Stimulated activated CD8-positive, alpha-beta memory T cell treated with anti-CD3 and anti-CD28 coated beads, Interleukin-7, amount 100 ng/mL, for 1 hour (primary cell): Measurements from ENCODE around the gene HLA-A.

Experiments used
- DNase-seq, 2 donors: peaks; one replicate each; pipeline ENCODE4 v3.0.0-alpha.2; 2020; ENCODE audit warnings: low read depth in 2 of 2

HLA-A gene

GRCh38 chr6:29935273-29935955 lies 6.9 kb upstream of the HLA-A start:
- no peak for DNase-seq

- DNase-seq = no peak
Measured at GRCh38 chr6:29938746-29939508, 3.4 kb upstream of the HLA-A start.

GRCh38 chr6:29941016-29941415 lies 1.3 kb upstream of the HLA-A start:
- DNase-seq = no peak

GRCh38 chr6:29941471-29941870 lies 861 bp upstream of the HLA-A start:
- no peak for DNase-seq

GRCh38 chr6:29941916-29942274 lies 437 bp upstream of the HLA-A start:
- no peak for DNase-seq

GRCh38 chr6:29943053-29943966 lies 978 bp downstream of the HLA-A start:
- DNase-seq = no peak

- DNase-seq = no peak
Measured at GRCh38 chr6:29945281-29945820, 3.0 kb downstream of the HLA-A start.

GRCh38 chr6:29946223-29947076 lies 4.1 kb downstream of the HLA-A start:
- DNase-seq = no peak

GRCh38 chr6:29947077-29947980 lies 5.0 kb downstream of the HLA-A start:
- DNase-seq = no peak

- no peak for DNase-seq
Measured at GRCh38 chr6:29948277-29948676, 5.9 kb downstream of the HLA-A start.

GRCh38 chr6:29949934-29950333 lies 7.6 kb downstream of the HLA-A start:
- no peak for DNase-seq

- no peak for DNase-seq
Measured at GRCh38 chr6:29951882-29952281, 9.6 kb downstream of the HLA-A start.

GRCh38 chr6:29953001-29953441 lies 10.7 kb downstream of the HLA-A start:
- no peak for DNase-seq

- DNase-seq = no peak
Measured at GRCh38 chr6:29953686-29954085, 11.4 kb downstream of the HLA-A start.

GRCh38 chr6:29954272-29954671 lies 11.9 kb downstream of the HLA-A start:
- no peak for DNase-seq

- no peak for DNase-seq
Measured at GRCh38 chr6:29955783-29956182, 13.5 kb downstream of the HLA-A start.

GRCh38 chr6:29956518-29956917 lies 14.2 kb downstream of the HLA-A start:
- no peak for DNase-seq

GRCh38 chr6:29958046-29958445 lies 15.7 kb downstream of the HLA-A start:
- DNase-seq = no peak

- DNase-seq = no peak
Measured at GRCh38 chr6:29958921-29959320, 16.6 kb downstream of the HLA-A start.

- DNase-seq = no peak
Measured at GRCh38 chr6:29959467-29959866, 17.1 kb downstream of the HLA-A start.
